Activated CD8-positive, alpha-beta memory T cell treated with anti-CD3 and anti-CD28 coated beads for 24 hours (primary cell): ENCODE measurements around the gene MTERF1.
"Not testable (repeated sequence)": the region's sequence is repeated elsewhere in the genome, so short reads cannot be mapped to it uniquely, and the experiment has no call there.

Experiments
- DNase-seq: peaks from one replicate; pipeline ENCODE4 v3.0.0-alpha.2; 2020

The MTERF1 gene

DNA sequence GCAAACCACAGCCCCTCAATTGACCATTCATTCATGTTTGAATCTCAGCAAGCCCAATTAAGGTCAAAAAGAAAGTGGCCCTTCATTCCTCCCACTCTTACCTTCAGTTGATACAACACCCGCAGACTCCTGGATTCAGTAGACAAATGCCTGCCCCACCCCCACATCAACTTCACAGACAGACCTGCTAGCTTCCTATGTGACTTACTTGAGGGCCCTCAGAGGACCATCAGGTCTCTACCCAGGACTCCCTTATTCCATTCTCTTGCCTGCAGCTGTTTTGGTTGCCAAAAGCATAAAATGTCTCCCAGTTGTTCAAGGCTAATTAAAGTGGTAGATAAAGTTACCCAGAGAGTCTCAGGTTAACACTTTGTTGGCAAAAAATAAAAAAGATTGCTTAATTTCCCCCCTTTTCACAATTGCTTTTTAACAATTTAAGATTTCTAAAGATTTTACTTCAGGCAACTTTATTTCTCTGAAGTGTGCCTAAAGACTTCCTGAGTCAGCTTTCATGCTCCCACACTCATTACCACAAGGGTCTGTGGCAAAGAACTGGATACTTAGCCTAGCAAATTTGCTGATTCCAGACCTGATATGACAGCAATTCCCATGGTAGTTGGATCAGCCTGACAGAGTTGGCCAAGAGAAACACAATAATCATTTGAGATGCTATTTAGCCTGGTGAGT is 3.3 kb upstream of the MTERF1 start:
- DNase-seq, result no peak

DNA sequence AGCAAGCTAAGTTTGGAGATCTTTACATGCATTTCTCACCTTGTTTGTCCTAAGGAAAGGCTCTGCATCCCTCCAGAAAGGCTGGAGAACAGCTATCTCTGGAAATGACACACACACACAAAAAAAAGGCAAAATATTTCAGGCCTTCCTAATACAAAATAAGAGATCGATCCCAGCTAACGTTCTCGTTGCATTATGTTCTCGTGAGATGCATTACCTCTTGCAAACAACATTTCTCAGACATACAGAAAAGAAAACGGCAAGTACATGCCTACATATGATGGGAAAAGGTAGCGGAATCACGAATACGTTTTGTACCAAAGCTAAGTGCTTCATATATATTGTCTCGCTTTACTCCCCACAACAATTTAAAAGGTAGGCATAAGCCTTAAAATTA is 488 bp downstream of the MTERF1 start:
- no peak for DNase-seq

DNA sequence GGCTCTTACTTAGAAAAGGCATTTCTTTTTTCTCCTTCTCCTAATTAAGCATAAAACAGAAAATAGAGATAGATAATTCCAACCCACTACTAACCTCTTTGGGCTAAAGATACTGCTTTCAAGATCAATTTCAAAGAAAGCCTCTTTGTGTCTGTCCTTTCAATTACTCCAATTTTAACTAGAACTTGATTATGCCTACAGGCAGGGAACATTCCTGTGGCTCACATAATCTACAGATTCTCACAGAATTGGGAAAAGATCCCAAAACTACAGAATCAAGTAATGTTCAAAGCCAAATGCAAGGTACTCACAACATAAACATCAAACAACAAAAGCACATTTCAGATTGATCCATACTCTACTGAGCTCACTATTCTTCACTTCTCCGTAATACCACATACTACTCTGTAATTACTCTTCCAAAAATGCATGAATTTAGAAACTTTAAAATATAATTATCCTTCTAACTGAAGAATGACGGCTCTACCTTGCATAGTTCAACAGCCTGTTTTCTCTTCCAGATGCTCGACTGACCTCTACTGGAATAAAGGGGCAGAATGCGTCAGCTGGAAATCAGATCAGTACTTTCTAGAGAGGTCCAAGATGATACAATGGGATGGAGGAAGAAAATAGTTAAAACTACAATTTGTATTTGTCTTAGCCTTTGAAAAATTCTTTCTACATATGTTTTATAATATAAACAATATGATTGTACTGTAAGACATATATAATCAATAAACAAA is 3.9 kb downstream of the MTERF1 start:
- DNase-seq, result no peak

DNA sequence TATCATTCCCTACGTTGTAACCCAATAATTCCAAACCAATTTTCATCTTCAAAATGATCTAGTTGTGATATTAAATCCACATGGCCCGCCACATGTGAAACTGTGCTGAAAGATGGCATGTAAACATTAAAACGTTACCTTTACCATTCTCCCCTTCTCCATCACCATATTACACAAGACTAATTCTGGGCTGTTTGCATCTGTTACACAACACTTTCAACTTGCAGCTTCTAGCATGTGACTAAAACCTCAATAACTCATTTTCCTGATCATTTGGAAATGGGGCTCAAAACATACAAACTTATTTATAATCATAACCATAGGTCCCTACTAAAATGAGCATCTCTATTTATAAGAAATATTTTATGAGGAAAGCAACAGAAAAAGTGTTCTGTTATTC is 4.7 kb downstream of the MTERF1 start:
- no peak for DNase-seq

DNA sequence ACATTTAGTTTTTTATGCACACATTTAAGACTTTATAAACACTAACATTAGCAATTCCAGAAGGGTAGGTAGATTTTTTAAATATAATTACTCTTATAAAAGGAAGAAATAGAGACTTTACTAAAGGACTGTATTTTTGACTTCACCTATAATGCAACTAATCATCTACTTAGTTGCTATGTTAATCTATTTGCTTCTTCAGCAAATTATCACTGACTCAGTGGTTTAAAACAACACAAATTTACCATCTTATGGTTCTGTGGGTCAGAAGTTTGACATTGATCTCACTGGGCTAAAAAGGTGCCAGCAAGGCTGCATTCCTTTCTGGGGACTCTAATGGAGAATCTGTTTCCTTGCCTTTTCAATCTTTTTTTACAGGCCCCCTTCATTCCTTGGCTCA is 7.6 kb downstream of the MTERF1 start:
- no peak for DNase-seq

DNA sequence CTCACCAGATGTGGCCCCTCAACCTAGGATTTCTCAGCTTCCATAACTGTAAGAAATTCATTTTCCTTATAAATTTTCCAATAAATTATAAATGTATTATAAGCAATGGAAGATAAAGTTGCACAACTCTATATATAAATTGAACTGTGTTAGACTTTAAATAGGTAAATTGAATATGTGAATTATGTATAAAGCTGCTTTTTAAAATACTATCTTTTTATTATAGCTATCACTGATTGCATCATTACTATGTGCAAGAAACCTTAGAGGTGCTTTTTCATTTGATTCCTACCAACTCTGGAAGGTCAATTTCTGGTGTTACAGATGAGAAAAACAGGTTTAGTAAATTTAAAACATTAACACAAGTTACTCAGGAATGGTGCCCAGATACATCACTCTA is 8.4 kb downstream of the MTERF1 start:
- DNase-seq, result no peak

DNA sequence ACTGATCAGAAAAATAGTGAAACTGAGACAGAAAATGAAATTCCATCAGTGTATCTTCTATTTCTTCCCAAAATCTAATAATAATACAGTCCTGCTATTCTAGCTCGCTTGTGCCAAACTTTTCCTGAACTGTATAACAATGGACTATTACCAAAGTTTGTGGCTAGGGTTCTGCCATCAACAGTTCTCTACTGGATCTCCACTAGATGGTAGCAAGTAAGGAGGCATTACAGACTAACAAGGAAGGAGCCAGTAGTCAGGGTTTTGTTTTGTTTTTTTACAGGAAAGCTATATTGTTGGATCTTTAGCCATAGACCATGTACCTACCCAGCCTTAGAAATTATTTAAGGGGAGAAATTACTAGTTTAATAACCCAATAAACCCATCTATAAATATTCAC is 10.8 kb downstream of the MTERF1 start:
- no peak for DNase-seq

DNA sequence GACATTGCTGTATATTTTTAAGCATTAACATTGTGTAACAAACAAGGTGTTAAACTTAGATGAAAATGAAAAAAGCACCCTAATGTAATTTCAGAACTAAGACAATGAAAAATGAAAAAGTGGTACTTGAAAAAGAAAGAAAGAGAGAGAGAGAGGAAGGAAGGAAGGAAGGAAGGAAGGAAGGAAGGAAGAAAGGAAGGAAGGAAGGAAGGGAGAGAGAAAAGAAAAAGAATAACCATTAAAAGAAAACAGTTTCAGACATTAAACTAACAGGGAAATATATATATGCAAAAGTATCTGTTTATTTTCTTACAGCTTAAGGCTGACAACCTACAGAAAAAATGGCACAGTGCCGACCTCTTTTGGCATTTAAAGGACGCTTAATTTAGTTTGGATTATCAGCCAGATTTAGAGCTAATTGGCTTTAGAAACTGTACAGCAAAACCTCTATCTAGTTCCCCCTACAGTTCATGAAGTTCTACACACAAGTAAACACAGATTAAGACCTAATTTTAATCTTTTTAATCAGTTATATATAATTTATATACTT is 13.8 kb downstream of the MTERF1 start:
- DNase-seq, result no peak

DNA sequence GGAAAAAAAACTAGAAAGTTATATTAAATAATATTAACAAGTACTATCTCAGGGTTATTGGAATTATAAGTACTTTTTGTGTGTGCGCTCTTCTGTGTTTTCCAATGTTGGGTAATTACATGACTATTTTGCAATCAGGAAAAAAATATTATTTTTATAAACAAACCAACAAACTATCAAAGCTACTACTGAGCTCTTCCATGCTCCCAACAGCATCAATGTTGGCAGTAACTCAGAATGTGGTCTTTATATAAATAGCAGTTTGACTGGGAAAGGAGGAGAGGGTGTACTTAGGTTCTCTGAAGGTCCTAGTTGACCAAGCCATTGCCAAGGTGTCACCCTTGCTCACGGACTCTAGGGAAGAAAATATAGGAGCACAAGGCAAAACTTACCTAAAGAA is 15.0 kb downstream of the MTERF1 start:
- DNase-seq, result no peak

DNA sequence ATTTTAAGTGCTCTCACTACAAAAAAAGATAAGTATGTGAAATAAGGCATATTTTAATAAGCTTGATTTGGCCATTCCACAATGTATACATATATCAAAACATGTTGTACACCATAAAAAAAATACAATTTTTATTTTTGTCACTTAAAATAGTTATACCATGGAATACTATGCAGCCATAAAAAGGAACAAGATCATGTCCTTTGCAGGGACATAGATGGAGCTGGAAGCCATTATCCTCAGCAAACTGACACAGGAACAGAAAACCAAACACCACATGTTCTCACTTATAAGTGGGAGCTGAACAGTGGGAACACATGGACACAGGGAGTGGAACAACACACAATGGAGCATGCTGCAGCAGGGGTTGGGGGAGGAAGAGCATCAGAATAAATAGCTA is 15.9 kb downstream of the MTERF1 start:
- not testable (repeated sequence) for DNase-seq

DNA sequence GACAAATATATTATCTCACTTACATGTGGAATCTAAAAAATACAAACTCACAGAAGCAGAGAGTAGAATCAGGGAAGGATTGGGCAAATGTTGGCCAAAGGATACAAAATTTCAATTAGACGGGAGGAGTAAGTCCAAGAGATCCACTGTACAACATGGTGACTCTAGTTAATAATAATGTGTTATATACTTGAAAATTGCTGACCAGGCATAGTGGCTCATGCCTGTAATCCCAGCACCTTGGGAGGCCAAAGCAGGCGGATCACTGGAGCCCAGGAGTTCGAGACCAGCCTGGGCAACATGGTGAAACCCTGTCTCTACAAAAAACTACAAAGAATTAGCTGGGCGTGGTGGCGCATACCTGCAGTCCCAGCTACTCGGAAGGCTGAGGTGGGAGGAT is 16.4 kb downstream of the MTERF1 start:
- no peak for DNase-seq

DNA sequence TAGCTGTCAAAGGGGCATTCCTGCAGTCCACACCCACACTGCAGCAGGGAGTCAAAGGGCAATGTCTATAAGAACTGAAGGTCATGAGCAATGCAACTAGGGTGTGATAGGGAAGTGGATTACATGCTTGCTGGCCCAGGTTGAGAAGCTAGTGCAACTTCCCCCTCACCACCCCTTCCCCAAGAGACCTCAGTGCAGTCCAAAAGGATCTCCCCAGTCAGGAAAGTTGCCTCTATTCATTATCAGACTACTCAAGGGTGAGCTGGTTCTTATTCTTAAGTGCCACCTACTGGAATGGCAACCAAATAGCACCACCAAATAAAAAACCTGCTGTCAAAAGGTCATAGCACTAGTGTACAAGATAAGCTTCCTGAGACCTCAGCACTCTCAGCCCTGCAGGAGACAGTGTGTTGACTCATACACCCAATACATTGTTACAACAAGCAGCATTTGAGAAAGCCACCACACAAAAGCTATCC is 28.2 kb downstream of the MTERF1 start:
- DNase-seq, result no peak

DNA sequence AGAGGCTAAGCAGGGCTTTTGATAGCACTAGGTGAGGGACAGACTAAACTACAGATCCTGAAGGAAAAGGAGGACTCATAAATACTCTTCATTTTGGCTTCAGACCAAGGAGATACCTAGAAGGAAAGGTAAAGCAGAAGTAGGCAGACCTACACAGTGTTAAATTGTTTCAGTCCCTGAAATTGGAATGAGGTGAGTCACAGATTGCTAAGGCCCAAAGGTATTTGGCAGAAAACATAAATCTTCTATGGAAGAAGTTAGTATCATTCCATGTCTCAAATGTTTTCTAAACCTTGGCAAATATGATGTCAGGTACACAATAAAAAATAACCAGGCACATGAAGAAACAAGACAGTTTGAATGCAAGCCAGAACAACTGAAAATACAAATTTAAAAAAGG is 30.0 kb downstream of the MTERF1 start:
- DNase-seq, result no peak

DNA sequence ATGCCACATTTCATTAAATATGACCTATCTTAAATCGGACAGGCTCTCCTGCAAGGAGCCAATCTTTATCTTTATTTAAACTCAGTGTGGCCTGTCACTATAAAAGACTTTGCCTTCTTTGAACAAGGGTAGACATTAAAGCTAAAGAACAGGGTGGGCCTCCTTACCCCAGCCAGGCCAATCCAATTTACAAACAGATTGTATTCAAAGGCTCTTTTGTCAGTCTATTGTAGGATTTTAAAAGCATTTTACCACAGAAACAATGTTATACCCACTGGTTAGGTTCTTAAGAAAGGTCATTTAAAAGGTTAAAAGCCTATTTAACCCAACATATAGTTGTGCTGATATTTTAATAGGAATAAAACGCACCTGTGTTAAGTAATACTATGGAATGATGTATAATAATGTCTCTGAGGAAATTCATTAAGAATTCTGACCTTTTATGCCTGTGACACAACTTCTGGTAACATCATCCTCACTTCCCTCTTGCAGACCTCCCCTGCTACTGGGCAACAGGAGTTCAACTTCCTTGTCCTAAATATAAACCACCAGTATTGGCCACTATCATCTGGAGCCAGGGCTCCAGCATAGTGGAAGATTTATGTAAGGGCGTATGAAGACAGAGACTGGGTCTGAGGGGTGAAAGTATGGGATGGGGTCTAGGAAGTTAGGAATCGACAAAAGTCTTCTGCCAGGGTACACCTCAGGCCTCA is 32.5 kb downstream of the MTERF1 start:
- DNase-seq, result no peak

DNA sequence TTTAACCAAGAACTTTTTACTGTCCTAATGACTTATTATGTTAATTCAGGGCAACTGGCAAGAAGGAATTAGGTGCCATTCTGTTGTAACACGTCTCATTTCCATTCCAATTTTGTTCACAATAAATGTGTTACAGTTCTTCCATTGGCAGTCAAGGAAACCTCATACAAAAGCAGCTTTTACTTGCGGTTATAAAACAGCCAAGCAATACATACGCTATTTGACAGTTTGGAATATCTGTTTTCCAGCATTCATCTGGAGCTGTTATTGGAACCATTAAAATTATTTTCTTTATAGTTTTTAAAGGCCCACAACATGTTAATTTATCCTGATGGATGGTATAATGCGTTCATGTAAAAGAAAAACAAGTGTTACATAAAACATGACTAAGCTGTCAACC is 33.3 kb downstream of the MTERF1 start:
- no peak for DNase-seq

DNA sequence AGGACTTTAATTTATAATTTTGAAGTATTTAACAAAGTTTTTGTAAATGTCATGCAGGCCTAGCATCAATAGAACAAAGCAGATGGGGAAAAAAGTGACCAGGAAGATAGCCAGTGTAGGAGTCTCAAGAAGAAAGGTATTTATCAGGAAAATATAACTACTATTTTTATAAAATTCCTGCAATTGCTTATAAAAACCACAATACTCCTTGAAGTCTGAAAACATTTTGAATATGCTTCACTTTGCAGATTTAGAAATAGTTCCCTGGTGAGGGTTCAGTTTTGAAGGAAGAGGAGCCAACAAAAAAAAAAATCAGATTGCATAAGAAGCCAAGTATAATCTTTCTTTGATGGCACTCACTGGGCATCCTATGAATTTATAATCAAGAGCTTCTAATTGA is 34.1 kb downstream of the MTERF1 start:
- no peak for DNase-seq

DNA sequence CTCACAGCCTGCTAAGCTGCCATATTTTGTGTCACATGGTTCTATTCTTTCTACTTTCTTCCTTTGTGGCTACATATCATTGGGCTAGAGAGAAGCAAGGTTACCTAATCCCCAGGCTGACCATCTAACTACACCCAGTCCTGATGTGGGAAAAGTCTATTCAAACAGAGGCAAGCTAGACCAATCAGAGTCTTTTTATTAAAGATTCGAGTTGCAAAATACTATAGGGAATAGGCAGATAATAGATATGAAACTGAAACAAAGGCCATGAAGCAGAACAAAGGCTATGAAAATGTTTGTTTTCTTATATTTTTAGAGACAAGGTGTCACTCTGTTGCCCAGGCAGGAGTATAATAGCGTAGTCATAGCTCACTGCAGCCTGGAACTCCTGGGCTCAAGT is 36.7 kb downstream of the MTERF1 start:
- no peak for DNase-seq

DNA sequence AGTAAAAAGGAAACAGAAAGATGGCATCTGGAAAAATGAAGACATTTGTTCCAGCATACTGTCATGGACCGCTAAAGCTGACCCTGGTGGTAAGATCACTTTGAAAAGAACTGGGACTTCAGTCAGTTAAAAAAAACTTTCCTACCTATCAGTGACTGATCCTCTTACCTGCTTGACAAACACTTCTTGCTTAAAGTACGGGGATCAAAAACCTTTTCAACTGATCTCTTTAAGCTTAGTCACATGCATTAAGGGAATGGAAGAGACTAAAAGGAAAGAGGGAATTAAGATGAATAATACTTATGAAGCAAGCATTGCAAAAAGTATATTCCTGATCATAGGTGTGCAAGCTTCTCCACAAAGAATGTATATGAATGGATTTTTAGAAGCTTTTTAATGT is 42.1 kb downstream of the MTERF1 start:
- no peak for DNase-seq

DNA sequence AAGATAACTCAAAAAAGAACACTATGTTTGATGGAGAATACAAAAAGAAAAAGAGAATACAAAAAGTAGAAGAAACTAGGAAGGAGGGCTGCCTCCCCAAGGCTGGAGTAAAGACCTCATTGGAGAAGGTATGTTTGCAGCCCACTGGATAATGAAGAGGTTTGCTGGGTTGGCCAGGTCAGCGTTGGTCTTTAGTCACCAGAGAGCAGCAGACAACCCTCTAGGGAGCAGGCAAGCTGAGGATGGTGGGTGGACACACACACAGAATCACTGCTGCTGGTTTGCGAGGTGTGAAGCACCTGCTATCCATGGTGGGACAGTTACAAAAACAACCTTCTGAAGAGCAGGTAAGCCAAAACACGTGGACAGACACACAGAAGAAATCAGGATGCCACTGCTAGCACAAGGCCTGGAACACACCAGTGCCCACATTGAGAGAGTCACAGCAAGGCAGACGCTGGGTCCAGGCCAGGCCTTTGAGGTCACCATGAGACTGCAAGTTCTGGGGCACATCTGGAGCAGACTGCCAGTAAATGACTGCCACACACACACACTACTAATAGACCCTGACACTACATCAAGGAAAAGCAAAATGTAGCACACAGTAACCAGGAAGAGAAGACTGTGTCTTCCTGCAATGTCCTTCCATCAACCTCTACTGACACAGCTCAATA is 43.0 kb downstream of the MTERF1 start:
- no peak for DNase-seq

DNA sequence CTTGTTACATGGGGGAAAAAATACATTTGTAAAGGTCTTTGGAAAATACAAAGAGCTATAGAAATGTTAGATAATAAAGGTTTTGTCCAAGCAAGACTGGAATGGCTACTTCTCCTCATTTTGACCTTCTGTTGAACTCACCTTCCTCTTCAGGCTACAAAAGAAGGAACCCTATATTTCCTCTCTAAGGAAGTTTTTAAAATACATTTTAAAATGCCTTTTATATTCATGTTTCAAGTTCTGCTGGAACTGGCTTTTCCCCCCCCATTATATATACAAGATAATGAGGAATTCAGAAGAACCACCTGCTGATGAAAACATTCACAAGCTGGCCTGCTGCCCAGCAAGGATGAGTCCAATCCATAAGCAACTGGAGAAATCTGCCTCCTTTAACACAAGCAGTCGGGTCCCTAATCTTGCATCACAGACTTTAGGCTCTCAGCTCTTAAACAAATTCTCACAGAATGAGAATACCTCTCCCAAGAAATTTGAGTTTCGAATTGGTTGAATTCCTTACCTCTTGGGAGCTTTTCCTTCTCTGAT is 44.6 kb downstream of the MTERF1 start:
- DNase-seq, result no peak

DNA sequence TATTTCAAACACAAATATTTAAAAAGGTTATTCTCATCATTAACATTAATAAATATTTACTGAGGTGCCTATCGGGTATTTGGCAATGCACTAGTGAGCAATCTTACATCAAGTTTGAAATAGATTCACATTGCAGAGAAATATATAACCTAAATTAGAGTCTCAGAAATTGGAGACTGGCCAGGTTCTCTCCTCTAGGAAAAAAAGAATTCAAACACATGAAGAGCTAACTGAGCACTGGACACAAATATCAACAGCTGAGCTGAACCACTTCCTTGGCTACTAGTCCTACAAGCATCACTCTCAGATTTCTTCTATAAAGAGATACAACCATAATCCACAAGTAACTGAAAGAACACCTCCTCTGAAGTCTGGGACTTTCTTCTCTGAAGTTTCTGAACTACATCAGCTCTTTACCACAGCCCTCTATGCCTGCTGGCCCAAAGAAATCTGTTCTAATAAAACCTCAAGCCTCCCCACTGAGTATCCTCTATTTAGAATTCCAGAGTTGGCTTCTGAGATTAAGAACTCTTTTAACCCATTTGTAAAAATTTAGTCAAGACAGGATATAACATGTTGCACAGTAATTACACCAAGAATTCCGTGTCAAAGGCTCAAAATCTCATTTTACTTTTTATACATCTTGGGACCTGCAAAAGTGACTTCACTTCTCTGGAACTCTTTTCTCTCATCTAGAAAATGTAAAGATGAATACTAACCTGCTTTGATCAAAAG is 45.2 kb downstream of the MTERF1 start:
- DNase-seq, result no peak

DNA sequence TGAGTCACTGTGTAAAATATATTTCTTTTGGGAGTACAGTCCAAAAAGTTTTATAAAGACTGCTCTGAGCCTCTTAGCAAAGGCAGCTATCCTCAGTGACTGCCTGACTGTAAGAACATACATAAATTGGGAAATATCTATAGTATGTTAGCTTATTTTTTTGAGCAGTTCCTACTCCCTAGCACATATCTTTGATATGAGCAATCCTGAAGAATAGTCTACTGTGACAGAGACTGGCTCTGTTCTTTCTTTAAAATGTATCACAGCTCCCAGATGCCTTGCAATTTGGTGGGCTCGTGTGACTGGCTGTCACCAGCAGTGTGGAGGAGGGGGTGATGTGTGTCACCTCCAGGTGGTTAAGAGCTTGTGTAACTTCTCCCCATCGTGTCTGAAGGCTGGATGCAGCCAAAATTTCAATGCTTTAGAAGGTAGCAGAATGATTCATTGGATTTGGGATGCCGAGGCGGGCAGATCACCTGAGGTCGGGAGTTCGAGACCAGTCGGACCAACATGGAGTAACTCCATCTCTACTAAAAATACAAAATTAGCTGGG is 47.9 kb downstream of the MTERF1 start:
- DNase-seq, result no peak
